ENCODE results near the gene C8A.

Gene C8A

DNA sequence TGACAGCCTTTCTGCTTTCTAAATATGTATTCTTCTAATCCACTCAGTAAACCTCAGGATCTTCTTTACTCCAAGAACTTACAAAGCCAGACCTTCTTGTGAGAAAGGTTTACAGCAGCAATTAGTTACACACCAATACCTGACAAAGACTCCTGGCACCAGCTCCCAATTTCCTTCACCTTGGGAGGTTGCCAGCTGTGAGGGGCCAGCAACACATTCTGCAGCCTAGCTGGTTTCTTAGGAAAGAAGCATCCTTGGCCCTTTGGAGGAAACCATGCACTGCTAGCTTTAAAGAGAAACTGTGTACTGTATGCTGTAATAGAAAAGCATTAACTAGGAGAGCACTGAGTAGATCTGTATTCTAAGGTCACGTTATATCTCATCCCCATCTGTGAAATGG lies 46.2 kb upstream of the C8A start:
- Histone ChIP-seq H3K27me3 (ENCODE audit: insufficient read depth, poor library complexity, severe bottlenecking) (no peaks in the 10 kb centered on the region), H3K4me3 (replicated peaks; ENCODE audit: insufficient read depth, low read length) (no peak overlapping the region), H3K27ac (replicated peaks) (no peak overlapping the region)
- no peak for DNase-seq (ENCODE audit: low read depth in 1 of 2, low spot score in 1 of 2)
- TF ChIP-seq SPI1 (IDR thresholded peaks at IDR 0.05; ENCODE audit: borderline replicate concordance, low read depth) = no peak
- TF ChIP-seq, protein P1, sequence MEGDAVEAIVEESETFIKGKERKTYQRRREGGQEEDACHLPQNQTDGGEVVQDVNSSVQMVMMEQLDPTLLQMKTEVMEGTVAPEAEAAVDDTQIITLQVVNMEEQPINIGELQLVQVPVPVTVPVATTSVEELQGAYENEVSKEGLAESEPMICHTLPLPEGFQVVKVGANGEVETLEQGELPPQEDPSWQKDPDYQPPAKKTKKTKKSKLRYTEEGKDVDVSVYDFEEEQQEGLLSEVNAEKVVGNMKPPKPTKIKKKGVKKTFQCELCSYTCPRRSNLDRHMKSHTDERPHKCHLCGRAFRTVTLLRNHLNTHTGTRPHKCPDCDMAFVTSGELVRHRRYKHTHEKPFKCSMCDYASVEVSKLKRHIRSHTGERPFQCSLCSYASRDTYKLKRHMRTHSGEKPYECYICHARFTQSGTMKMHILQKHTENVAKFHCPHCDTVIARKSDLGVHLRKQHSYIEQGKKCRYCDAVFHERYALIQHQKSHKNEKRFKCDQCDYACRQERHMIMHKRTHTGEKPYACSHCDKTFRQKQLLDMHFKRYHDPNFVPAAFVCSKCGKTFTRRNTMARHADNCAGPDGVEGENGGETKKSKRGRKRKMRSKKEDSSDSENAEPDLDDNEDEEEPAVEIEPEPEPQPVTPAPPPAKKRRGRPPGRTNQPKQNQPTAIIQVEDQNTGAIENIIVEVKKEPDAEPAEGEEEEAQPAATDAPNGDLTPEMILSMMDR (IDR thresholded peaks at IDR 0.05; ENCODE audit: insufficient read depth, low read length) = no peak
- TF ChIP-seq POLR2AphosphoS5 (IDR thresholded peaks at IDR 0.05; ENCODE audit: low read depth) = no peak
- no peak for TF ChIP-seq GABPA (IDR thresholded peaks at IDR 0.05; ENCODE audit: low read depth)

DNA sequence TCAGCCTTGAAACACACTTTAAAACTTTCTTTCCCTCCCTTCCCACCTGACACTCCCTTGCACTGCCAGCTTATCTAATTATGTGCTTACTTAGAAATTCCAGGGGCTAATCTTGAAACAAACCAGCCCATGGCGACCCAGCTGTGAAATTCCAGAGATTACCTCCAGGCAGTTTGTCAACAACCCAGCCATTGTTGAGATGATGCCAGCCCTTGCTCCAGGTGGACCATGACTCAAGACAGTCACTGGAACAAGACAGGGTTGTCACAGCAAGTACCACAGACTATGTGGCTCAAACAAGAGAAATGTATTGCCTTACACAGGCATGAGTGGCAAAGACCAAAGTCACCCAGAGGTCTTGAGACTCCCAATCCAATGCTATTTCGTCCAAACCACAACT lies 43.3 kb upstream of the C8A start:
- Histone ChIP-seq H3K27ac (replicated peaks) (no peak overlapping the region), H3K27me3 (ENCODE audit: insufficient read depth, poor library complexity, severe bottlenecking) (no peaks in the 10 kb centered on the region), H3K4me3 (replicated peaks; ENCODE audit: insufficient read depth, low read length) (no peak overlapping the region)
- no peak for DNase-seq (ENCODE audit: low read depth in 1 of 2, low spot score in 1 of 2)
- no peak for TF ChIP-seq POLR2AphosphoS5 (IDR thresholded peaks at IDR 0.05; ENCODE audit: low read depth)
- TF ChIP-seq, protein P1 (IDR thresholded peaks at IDR 0.05; ENCODE audit: insufficient read depth, low read length) = no peak
- no peak for TF ChIP-seq GABPA (IDR thresholded peaks at IDR 0.05; ENCODE audit: low read depth)
- TF ChIP-seq SPI1 (IDR thresholded peaks at IDR 0.05; ENCODE audit: borderline replicate concordance, low read depth) = no peak
- TF ChIP-seq, protein P2, sequence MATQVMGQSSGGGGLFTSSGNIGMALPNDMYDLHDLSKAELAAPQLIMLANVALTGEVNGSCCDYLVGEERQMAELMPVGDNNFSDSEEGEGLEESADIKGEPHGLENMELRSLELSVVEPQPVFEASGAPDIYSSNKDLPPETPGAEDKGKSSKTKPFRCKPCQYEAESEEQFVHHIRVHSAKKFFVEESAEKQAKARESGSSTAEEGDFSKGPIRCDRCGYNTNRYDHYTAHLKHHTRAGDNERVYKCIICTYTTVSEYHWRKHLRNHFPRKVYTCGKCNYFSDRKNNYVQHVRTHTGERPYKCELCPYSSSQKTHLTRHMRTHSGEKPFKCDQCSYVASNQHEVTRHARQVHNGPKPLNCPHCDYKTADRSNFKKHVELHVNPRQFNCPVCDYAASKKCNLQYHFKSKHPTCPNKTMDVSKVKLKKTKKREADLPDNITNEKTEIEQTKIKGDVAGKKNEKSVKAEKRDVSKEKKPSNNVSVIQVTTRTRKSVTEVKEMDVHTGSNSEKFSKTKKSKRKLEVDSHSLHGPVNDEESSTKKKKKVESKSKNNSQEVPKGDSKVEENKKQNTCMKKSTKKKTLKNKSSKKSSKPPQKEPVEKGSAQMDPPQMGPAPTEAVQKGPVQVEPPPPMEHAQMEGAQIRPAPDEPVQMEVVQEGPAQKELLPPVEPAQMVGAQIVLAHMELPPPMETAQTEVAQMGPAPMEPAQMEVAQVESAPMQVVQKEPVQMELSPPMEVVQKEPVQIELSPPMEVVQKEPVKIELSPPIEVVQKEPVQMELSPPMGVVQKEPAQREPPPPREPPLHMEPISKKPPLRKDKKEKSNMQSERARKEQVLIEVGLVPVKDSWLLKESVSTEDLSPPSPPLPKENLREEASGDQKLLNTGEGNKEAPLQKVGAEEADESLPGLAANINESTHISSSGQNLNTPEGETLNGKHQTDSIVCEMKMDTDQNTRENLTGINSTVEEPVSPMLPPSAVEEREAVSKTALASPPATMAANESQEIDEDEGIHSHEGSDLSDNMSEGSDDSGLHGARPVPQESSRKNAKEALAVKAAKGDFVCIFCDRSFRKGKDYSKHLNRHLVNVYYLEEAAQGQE (IDR thresholded peaks at IDR 0.05; ENCODE audit: insufficient replicate concordance, low read depth) = no peak

DNA sequence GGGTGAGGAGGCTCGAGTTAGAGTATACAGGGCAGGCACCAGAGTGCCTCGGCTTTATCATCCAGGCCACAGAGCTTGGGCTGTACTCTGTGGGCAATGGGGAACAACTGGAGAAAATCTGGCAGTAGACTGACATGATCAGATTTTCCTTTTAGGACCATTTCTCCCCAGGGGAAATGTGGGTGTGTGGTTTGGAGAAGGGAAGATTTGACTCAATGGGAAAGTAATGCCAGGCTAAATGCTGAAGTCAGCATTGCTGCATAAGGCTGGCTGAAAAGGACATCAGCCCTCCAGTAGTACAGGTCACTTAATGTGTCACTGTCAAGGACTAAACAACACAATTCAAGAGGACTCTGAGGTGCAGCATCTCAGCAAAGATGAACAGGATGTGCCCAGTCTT lies 40.4 kb upstream of the C8A start:
- Histone ChIP-seq H3K27me3 (ENCODE audit: insufficient read depth, poor library complexity, severe bottlenecking) (no peaks in the 10 kb centered on the region), H3K4me3 (replicated peaks; ENCODE audit: insufficient read depth, low read length) (no peak overlapping the region), H3K27ac (replicated peaks) (no peak overlapping the region)
- DNase-seq (ENCODE audit: low read depth in 1 of 2, low spot score in 1 of 2) = no peak
- TF ChIP-seq, protein P1 (IDR thresholded peaks at IDR 0.05; ENCODE audit: insufficient read depth, low read length) = no peak
- TF ChIP-seq, protein P2 (IDR thresholded peaks at IDR 0.05; ENCODE audit: insufficient replicate concordance, low read depth) = no peak
- no peak for TF ChIP-seq POLR2AphosphoS5 (IDR thresholded peaks at IDR 0.05; ENCODE audit: low read depth)
- no peak for TF ChIP-seq SPI1 (IDR thresholded peaks at IDR 0.05; ENCODE audit: borderline replicate concordance, low read depth)
- TF ChIP-seq GABPA (IDR thresholded peaks at IDR 0.05; ENCODE audit: low read depth) = no peak

DNA sequence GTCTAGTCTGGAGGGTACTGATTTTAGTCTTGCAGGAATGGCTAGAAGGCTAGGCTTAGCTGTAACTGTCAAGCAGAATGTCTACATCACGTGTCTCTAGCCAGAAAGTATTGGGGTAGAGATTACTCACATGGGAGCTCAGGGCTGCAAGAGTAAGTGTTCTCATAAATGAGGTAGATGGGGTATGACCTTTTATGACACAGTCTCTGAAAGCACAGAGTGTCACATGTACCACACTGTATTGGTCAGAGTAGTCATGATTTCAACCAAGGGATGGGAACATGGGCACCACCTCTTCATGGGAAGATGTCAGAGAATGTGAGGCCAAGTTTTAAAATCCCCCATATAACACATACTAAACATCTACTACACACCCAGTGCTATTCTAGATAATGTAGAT lies 38.3 kb upstream of the C8A start:
- TF ChIP-seq POLR2AphosphoS5 (IDR thresholded peaks at IDR 0.05; ENCODE audit: low read depth) (no peak), SPI1 (IDR thresholded peaks at IDR 0.05; ENCODE audit: borderline replicate concordance, low read depth) (no peak), GABPA (IDR thresholded peaks at IDR 0.05; ENCODE audit: low read depth) (no peak)
- TF ChIP-seq, protein P2 (IDR thresholded peaks at IDR 0.05; ENCODE audit: insufficient replicate concordance, low read depth) = no peak
- TF ChIP-seq, protein P1 (IDR thresholded peaks at IDR 0.05; ENCODE audit: insufficient read depth, low read length) = no peak
- Histone ChIP-seq H3K27ac (replicated peaks) (no peak overlapping the region), H3K27me3 (ENCODE audit: insufficient read depth, poor library complexity, severe bottlenecking) (no peaks in the 10 kb centered on the region), H3K4me3 (replicated peaks; ENCODE audit: insufficient read depth, low read length) (no peak overlapping the region)
- DNase-seq (ENCODE audit: low read depth in 1 of 2, low spot score in 1 of 2) = no peak
